Posterior vena cava (tissue), 2 donors: Measurements from ENCODE around the gene COQ4. TPM values are rescaled to one million over a fixed set of nuclear protein-coding genes. Genes with fewer than 3 reads are reported as not detected.

Experiments
- DNase-seq: peaks from one replicate; pipeline ENCODE4 v3.0.0-alpha.2; 2020; ENCODE audit warnings: low spot score
- intact Hi-C, 2 donors: fragments of 100-400 bp; cut with DNase I; formaldehyde crosslinking; loops; one replicate each; pipeline versions ENCODE4 v1.14.1 to v1.14.2; 2022 to 2023
- total RNA-seq, 2 donors: library from RNA; stranded (reverse); fragmentation: NEBNext Ultra II Directional; extraction: Animal tissue kit (Norgen Biotek cat#: 25700); gene quantifications; one replicate each; pipeline ENCODE4 v1.2.1, GENCODE V29; 2021
- donor health status: DM: yes; HTN: yes; CAD: no.
- donor health status: DM: yes; HTN: yes; CAD: no.

COQ4 gene
- total RNA-seq, 2 donors from 2014 or later: 16.0 to 20.0 TPM

DNA sequence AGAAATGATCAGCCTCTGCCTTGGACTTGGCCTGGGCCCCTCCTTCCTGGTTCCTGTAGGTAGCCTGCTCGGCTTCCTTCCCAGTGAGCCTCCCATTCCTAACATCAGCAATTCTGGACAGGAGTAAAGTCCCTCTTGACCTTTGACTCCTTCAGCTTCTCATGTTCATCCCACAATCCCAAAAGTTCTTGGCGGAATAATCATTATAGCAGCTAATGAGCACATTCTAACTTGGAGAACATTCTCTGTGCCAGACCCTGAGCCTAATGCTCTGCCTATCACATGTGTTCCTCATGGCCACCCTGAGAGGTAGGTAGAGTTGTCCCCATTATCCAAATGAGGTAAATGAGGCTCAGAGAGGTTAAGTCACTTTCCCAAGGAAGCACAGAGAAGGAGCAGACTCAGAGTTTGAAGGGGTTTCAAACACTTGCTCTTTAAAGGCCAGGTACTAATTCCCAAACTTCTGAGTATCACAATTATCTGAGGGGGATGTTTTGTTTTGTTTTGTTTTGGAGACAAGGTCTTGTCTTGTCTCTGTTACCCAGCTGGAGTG is 25.3 kb upstream of the COQ4 start:
- intact Hi-C loops: loop anchor here in 1 of 2 donors (2.0 kb wide), 1 partner anchor 16 kb away; no protein-coding TSS in a partner anchor
- no peak for DNase-seq

- intact Hi-C loops: no loop called here
Measured at GRCh38 chr9:128298535-128299482, 23.8 kb upstream of the COQ4 start.

DNA sequence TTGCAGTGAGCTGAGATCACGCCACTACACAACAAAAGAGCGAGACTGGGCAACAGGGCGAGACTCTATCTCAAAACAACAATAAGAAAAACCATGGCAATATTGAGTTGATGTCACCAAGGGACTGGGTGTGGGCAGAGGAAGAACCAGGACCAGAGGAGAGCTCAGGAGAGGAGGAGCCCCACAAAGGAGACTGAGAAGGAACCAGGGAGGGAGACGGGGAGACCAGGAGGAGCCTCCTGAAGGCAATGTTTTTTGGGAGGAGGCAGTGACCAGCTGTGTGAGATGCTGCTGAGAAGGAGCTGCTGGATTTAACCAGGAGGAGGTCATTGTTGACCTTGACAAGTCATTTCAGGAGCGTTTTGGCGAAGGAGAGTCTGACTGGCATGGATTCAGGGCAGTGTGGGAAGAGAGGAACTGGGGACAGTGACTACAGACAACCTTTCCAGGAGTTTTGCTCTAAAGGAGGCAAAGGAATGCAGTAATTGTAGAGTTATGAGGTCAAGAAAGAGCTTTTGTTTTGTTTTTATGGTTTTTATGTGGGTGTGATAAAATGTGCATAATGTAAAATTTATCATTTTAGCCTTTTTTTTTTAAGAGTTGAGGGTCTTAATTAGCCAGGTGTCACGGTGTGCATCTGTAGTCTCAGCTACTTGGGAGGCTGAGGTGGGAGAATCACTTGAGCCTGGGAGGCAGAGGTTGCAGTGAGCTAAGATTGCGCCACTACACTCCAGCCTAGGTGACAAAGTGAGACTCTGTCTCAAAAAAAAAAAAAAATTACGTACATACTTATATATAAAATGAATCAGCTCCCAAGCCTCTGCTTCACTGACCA is 18.3 kb upstream of the COQ4 start:
- no peak for DNase-seq
- intact Hi-C loops: no loop called here

More at GRCh38 chr9:128298535-128299482, 23.8 kb upstream of the COQ4 start:
- no peak for DNase-seq

- DNase-seq: no peak
- intact Hi-C loops: no loop called here
Measured at GRCh38 chr9:128304971-128305288, 17.7 kb upstream of the COQ4 start.

- no peak for DNase-seq
- intact Hi-C loops: no loop called here
Measured at GRCh38 chr9:128309551-128309950, 13.1 kb upstream of the COQ4 start.

DNA sequence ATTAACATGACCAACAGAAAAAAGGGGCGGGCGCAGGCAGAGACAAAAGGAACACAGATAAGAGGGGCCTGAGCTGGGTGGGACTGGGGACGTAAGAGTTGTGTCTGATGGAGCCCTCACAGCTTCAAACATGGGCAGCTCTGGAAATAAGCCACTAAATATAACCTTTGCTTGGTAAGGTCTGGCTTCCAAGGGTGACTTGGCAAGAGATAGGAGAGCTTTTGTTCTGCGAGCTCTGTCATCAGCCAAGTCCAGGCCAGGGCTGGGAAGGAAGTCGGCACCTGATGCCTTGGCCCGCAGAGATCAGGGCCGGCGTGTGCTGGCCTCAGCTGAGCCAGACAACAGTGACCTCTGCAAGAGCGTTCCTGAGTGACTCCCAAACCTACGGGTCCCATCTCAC is 12.2 kb upstream of the COQ4 start:
- intact Hi-C loops: no loop called here

DNA sequence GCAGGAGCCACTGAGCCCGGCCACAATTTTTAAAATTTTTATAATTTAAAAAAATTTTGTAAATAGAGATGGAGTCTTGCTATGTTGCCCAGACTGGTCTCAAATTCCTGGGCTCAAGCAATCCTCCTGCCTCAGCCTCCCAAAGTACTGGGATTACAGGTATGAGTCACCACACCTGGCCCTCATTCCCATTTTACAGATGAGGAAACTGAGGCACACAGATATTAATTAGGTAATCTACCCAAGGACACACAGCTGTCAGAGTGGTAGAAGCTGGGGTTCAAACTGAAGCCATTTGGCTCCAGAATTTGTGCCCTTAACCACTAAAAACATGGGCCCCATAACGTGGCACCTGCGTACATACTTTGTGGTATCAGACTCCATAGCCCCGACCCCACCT is 7.9 kb upstream of the COQ4 start:
- DNase-seq: no peak
- intact Hi-C loops: no loop called here

More for the DNA sequence above, 12.2 kb upstream of the COQ4 start:
- no peak for DNase-seq

DNA sequence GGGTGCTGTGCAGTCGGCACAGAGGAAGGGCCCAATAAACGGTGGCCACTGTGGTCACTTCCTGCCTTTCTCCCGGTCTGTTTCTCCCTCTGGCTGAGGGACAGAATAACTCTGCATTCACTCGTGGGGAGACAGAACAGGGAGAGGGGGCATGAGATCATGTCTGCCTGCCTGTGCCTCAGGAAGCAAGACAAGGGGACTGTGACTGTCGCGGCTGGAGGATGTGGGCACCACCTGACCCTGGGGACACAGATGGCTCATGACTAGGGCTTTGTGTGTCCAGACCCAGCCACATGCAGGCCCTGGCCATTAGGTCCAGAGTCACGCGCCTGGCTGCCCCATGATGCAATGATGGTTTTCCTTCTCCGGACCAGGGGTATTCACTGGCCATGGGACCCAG is 6.2 kb upstream of the COQ4 start:
- intact Hi-C loops: no loop called here
- DNase-seq: no peak

DNA sequence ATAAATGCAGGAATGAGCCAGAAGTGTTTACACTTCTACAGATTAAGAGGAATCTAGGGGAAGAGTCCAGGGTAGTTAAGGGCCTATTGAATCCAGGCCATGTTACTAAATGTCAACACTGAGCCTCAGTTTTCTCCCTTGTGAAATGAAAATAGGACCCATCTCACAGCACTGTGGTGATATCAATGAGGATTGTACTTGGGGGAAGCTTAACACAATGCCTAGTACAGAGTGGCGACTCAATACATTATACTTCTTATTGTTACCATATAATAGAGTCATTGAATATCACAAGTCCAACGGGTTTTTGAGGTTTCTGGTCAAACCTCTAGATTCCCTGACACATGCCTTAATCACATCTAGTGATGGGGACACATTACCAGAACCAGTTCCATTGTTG is 5.0 kb upstream of the COQ4 start:
- intact Hi-C loops: no loop called here
- DNase-seq: no peak

GRCh38 chr9:128321343-128321742 is 1.3 kb upstream of the COQ4 start:
- intact Hi-C loops: no loop called here
- DNase-seq: no peak

DNA sequence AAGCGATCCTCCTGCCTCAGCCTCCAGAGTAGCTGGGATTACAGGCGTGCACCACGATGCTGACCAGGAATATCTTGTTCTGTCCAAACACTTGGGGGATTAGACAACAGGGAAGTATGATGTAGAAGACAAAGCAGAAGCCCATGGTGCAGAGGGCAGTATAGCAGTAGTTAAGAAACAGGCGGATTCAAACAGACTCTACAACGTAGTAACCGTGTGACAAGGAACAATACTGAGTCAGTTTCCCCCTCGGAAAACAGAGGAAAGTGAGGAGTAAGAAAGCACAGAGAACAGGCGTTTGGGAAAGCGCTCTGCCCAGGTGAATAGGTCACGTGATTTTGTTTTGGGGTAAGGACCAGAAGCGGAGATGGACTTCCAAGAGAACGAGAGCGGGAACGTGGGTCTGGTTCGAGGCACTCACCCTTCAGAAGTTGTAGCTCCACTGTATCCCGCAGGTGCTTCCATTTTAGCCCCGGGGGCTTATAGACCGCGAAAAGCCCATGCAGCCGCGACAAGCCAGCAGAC is 698 bp upstream of the COQ4 start:
- intact Hi-C loops: no loop called here
- no peak for DNase-seq

DNA sequence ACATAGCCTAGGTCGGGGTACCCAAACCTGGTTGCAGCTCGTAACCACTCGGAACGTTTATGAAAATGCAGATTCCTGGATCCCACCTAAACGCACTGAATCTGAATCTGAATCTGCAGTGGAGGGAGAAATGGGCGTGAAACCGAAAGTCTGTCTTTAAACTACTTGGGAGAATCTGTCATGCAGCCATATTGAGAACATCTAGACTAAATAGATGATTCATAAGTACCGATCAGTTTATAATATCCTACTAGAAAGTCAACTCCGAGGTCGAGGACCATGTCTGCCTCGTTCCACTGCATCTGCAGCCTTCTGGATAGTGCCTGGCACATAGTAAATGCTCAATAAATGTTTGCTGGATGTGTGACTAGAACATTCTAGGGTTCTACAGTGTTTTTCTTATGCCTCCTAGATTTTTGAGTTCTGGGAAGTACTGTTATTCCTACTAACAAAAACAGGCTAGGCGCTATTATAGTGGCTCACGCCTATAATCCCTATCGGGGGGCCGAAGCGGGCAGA is 632 bp downstream of the COQ4 start:
- intact Hi-C loops: no loop called here
- no peak for DNase-seq

GRCh38 chr9:128323791-128324190 is 1.2 kb downstream of the COQ4 start:
- intact Hi-C loops: no loop called here
- no peak for DNase-seq

DNA sequence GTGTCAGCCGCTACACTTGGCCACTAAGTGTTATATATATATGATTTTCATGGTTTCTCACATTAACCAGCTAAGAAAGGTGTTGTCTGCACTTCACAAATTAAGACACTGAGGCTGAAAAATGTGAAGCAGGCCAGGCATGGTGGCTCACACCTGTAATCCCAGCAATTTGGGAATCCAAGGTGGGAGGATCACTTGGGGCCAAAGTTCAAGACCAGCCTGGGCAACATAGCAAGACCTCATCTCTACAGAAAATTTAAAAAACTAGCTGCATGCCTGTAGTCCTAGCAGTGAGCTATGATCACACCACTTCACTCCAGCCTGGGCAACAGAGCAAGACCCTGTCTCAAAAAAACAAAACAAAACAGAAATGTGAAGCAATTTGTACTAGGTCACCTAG is 1.8 kb downstream of the COQ4 start:
- no peak for DNase-seq
- intact Hi-C loops: no loop called here

- intact Hi-C loops: no loop called here
- DNase-seq: no peak
Measured at GRCh38 chr9:128325629-128326028, 3.0 kb downstream of the COQ4 start.

- intact Hi-C loops: no loop called here
- no peak for DNase-seq
Measured at GRCh38 chr9:128333451-128333869, 10.8 kb downstream of the COQ4 start.

DNA sequence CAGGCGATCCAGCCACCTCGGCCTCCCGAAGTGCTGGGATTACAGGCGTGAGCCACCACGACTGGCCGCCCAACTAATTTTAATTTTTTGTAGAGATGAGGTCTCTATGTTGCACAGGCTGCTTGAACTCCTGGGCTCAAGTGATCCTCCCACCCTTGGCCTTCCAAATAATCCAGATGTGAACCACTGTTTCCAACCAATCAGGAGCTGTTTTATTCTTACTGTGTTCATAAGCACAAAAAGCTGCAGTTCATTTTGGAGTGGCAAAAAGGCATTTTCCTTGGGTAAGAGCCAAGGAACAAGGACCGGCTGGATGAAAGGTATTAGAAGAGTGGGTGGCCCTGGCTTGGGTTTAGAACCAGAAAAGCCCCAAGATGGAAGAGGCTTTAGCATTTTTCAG is 12.5 kb downstream of the COQ4 start:
- intact Hi-C loops: no loop called here
- no peak for DNase-seq

DNA sequence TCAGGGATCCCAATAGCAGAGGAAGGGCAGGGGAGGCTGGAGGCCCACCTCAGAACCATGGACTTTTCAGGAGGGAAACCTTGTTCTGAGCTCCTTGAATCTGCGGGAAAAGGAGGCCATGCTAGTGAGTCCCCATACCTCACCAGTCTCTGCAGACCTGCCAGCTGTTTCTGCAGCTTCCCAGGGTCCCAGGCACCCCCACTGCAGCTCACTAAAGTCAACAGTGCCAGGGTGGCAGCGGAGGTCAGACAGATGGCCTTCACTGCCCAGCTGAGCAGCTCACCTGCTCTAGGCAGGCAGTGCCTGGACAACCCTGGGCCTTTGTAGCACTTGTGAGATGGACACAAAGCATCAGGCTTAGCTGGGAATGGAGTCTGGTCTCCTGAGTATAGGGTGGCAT is 13.3 kb downstream of the COQ4 start:
- no peak for DNase-seq
- intact Hi-C loops: no loop called here

- DNase-seq: no peak
- intact Hi-C loops: loop anchor here in 1 of 2 donors (1.0 kb wide), 1 partner anchor 31 kb away; no protein-coding TSS in a partner anchor
Measured at GRCh38 chr9:128337936-128338335, 15.3 kb downstream of the COQ4 start.
